OCI-LY7 (cell line): ENCODE data around the gene RNF180. TPM values are rescaled to one million over a fixed set of nuclear protein-coding genes. Genes with fewer than 3 reads are reported as not detected.

Source experiments
- BruUV-seq: library from RNA; stranded (reverse); fragments of 400-500 nt; replicated peaks from 2 replicates; lab custom pipeline; 2021; lab: Mats Ljungman, UMichigan
- CTCF ChIA-PET: fragments of 300-600 bp; sonication (Branson Sonifier 250); formaldehyde crosslinking; loops from one replicate; lab custom pipeline; 2022; ENCODE audit warnings: antibody characterized with exemption; ENCODE audit not compliant: unreplicated experiment; lab: Charles Lee
- POLR2A ChIA-PET: fragments of 300-600 bp; sonication (Branson Sonifier 250); formaldehyde crosslinking; loops from one replicate; lab custom pipeline; 2022; ENCODE audit warnings: antibody characterized with exemption; lab: Charles Lee
- DNase-seq: peaks from one replicate; pipeline ENCODE4 v3.0.0-alpha.2; 2015; ENCODE audit warnings: low spot score
- H2AFZ ChIP-seq: fragments of 200-600 bp; sonication (generic), shearing (Covaris generic); 2 replicates; pipeline ENCODE4 v1.6.1; 2014; ENCODE audit warnings: mild to moderate bottlenecking, antibody characterized with exemption, low read length, moderate library complexity
- H3K27ac ChIP-seq: fragments of 200-600 bp; sonication (generic); 2 replicates; pipeline ENCODE4 v1.5.1; 2014; ENCODE audit warnings: mixed run types, low read depth, mild to moderate bottlenecking, moderate library complexity, low read length, inconsistent platforms; ENCODE audit not compliant: poor library complexity, severe bottlenecking
- H3K36me3 ChIP-seq: fragments of 200-600 bp; sonication (generic); 2 replicates; pipeline ENCODE4 v1.6.1; 2014; ENCODE audit warnings: mild to moderate bottlenecking, antibody characterized with exemption, low read length, moderate library complexity, mixed read lengths; ENCODE audit not compliant: insufficient read depth
- H3K4me1 ChIP-seq: fragments of 200-600 bp; sonication (generic); 2 replicates; pipeline ENCODE4 v1.5.1; 2014; ENCODE audit warnings: mild to moderate bottlenecking, low read length; ENCODE audit not compliant: insufficient read depth, poor library complexity, severe bottlenecking
- H3K4me2 ChIP-seq: fragments of 200-600 bp; sonication (generic); 2 replicates; pipeline ENCODE4 v1.6.1; 2014; ENCODE audit warnings: mild to moderate bottlenecking, low read length
- H3K4me3 ChIP-seq: fragments of 200-600 bp; sonication (generic); 2 replicates; pipeline ENCODE4 v1.5.1; 2014; ENCODE audit warnings: mild to moderate bottlenecking, low read depth, low read length; ENCODE audit not compliant: poor library complexity, severe bottlenecking
- H3K79me2 ChIP-seq: fragments of 200-600 bp; sonication (generic); 2 replicates; pipeline ENCODE4 v1.6.1; 2016; ENCODE audit warnings: low read depth, mild to moderate bottlenecking, low read length, moderate library complexity, mixed read lengths; ENCODE audit not compliant: insufficient read depth
- H3K9me2 ChIP-seq: fragments of 200-600 bp; sonication (generic); 2 replicates; pipeline ENCODE4 v1.6.1; 2016; ENCODE audit warnings: mild to moderate bottlenecking, low read length, mixed read lengths; ENCODE audit not compliant: insufficient read depth
- H3K9me3 ChIP-seq: fragments of 200-600 bp; sonication (generic); 2 replicates; pipeline ENCODE4 v1.6.1; 2014; ENCODE audit warnings: mild to moderate bottlenecking, mixed run types, low read length, mixed read lengths
- H4K20me1 ChIP-seq: fragments of 200-600 bp; sonication (generic); 2 replicates; pipeline ENCODE4 v1.6.1; 2014; ENCODE audit warnings: mild to moderate bottlenecking, antibody characterized with exemption, low read length, moderate library complexity, mixed read lengths; ENCODE audit not compliant: insufficient read depth
- EZH2phosphoT487 ChIP-seq: fragments of 200-600 bp; sonication (generic); IDR thresholded peaks from 2 replicates; pipeline ENCODE4 v1.6.1; 2018; ENCODE audit warnings: low read depth, borderline replicate concordance, mild to moderate bottlenecking, mixed run types, antibody characterized with exemption, low read length, moderate library complexity, mixed read lengths
- intact Hi-C: fragments of 100-400 bp; cut with micrococcal nuclease; formaldehyde crosslinking; loops from one replicate; pipeline ENCODE4 v1.10.0; 2022; ENCODE audit not compliant: unreplicated experiment
- total RNA-seq, 2 experiments: library from RNA; depleted of rRNA in 1 of 2; stranded (reverse); fragments of >200 nt in 1 of 2; shearing (Covaris generic) in 1 of 2; gene quantifications; 2 replicates each; pipeline ENCODE4 v1.2.3, GENCODE V29; 2014 to 2022
- TF ChIP-seq, protein P1 (sequence below): fragments of 200-600 bp; sonication (generic); conservative IDR thresholded peaks from 2 replicates; pipeline ENCODE4 v1.5.1; 2014; ENCODE audit warnings: mild to moderate bottlenecking, antibody characterized with exemption, low read length, moderate library complexity, mixed read lengths

RNF180 gene
- total RNA-seq, 2 experiments from 2014 or later, result not detected

DNA sequence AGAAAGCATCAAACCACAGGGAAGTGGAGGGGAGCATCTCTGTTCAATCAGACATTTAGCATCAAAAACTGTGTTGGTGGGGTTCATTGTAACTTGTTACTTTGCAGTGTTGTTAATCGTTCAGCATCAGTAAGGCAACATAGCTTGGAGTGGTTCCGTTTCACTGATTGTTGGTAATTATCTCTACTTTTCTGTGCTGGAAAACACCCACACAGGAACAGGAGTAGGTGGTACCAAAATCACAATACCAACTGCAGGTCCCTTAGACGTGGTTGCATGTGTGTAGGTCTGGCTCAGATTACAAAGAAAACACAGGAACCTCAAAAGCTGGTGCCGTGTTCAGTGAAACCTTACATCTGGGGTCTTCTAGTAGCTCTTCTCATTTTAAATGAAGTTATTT lies 146.8 kb downstream of the RNF180 start:
- BruUV-seq, result no TSS peak
- Histone ChIP-seq H3K79me2 (no peaks in the 10 kb centered on the region), H4K20me1 (no peaks in the 10 kb centered on the region), H3K4me1 (no peaks in the 10 kb centered on the region), H3K9me2 (no peaks in the 10 kb centered on the region), H2AFZ (no peak overlapping the region), H3K4me2 (no peak overlapping the region), H3K27ac (no peak overlapping the region), H3K9me3 (no peaks in the 10 kb centered on the region), H3K36me3 (no peaks in the 10 kb centered on the region), H3K4me3 (no peak overlapping the region)
- CTCF ChIA-PET, result no interaction called here
- TF ChIP-seq, protein P1, sequence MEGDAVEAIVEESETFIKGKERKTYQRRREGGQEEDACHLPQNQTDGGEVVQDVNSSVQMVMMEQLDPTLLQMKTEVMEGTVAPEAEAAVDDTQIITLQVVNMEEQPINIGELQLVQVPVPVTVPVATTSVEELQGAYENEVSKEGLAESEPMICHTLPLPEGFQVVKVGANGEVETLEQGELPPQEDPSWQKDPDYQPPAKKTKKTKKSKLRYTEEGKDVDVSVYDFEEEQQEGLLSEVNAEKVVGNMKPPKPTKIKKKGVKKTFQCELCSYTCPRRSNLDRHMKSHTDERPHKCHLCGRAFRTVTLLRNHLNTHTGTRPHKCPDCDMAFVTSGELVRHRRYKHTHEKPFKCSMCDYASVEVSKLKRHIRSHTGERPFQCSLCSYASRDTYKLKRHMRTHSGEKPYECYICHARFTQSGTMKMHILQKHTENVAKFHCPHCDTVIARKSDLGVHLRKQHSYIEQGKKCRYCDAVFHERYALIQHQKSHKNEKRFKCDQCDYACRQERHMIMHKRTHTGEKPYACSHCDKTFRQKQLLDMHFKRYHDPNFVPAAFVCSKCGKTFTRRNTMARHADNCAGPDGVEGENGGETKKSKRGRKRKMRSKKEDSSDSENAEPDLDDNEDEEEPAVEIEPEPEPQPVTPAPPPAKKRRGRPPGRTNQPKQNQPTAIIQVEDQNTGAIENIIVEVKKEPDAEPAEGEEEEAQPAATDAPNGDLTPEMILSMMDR, result no peak
- TF ChIP-seq EZH2phosphoT487, result no peak
- no peak for DNase-seq
- intact Hi-C loops, result no loop called here
- POLR2A ChIA-PET, result no interaction called here

DNA sequence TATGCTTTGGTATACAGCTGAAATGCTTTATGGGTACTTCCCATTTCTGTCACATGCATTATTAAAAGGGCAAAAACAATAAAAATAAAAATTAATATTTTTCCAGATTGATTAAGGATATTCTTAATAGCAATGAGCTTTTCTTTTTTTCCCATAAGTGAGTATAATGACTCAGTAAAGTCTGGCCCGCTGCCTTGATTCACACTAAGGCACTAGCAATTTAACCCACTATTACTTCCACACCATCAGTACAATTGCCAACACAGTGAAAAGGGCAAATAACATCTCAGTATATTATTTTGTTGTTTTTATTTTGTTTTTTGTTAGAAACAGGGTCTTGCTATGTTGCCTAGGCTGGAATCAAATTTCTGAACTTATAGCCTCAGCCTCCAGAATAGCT lies 150.1 kb downstream of the RNF180 start:
- BruUV-seq, result no TSS peak
- no peaks in the 10 kb centered on the region for H3K79me2 ChIP-seq
- ChIA-PET POLR2A (interaction anchor here (1.3 kb wide), 1 partner anchor 10 kb away, joined by 4 read pairs; no protein-coding TSS in a partner anchor), CTCF (no interaction called here)
- no peaks in the 10 kb centered on the region for H3K4me1 ChIP-seq
- H3K4me3 ChIP-seq, result no peak overlapping the region
- H2AFZ ChIP-seq, result no peak overlapping the region
- intact Hi-C loops, result no loop called here
- H4K20me1 ChIP-seq, result no peaks in the 10 kb centered on the region
- no peak overlapping the region for H3K4me2 ChIP-seq
- H3K9me3 ChIP-seq, result no peaks in the 10 kb centered on the region
- no peak overlapping the region for H3K27ac ChIP-seq
- TF ChIP-seq, protein P1, result no peak
- TF ChIP-seq EZH2phosphoT487, result no peak
- H3K36me3 ChIP-seq, result no peaks in the 10 kb centered on the region
- no peak for DNase-seq
- no peaks in the 10 kb centered on the region for H3K9me2 ChIP-seq

DNA sequence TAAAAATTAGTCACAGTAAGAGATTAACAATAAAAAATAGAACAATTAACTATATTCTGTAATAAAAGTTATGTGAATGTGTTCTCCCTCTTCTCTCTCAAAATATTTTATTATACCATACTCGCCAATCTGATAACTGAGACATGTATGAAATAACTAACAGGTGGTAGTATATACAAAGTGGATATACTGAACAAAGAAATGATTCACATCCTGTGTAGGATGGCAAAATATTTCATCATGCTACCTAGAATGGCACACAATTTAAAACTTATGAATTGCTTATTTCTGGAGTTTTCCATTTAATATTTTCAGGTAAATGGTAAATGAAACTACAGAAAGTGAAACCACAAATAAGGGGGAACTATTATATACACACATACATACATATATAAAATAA lies 152.5 kb downstream of the RNF180 start:
- Histone ChIP-seq H3K4me3 (no peak overlapping the region), H3K27ac (no peak overlapping the region), H3K79me2 (no peaks in the 10 kb centered on the region), H2AFZ (no peak overlapping the region), H3K36me3 (no peaks in the 10 kb centered on the region), H3K4me2 (no peak overlapping the region), H3K9me3 (no peaks in the 10 kb centered on the region), H3K9me2 (no peaks in the 10 kb centered on the region), H4K20me1 (no peaks in the 10 kb centered on the region), H3K4me1 (no peaks in the 10 kb centered on the region)
- no peak for TF ChIP-seq EZH2phosphoT487
- TF ChIP-seq, protein P1, result no peak
- POLR2A ChIA-PET, result no interaction called here
- intact Hi-C loops, result no loop called here
- no TSS peak for BruUV-seq
- no peak for DNase-seq
- CTCF ChIA-PET, result no interaction called here
